GM23338 (cell line): Measurements from ENCODE around the gene TMEM9.

ENCODE experiments used
- CTCF ChIP-seq, 2 experiments: fragments of 200-600 bp in 1 of 2; sonication (generic) in 1 of 2; conservative IDR thresholded peaks; 2 replicates each; pipeline versions ENCODE4 v1.5.1 to v1.6.1; 2016 to 2017; ENCODE audit warnings: antibody characterized with exemption in 2 of 2, low read depth in 2 of 2, mild to moderate bottlenecking in 2 of 2, moderate library complexity in 1 of 2
- NANOG ChIP-seq: IDR thresholded peaks from 2 replicates; pipeline ENCODE4 v1.6.1; 2016; ENCODE audit warnings: antibody characterized with exemption, borderline replicate concordance

- TF ChIP-seq CTCF (conservative IDR thresholded peaks at IDR 0.05; ENCODE audit: low read depth in 2 of 2) (no peak), NANOG (no peak)
Measured at GRCh38 chr1:201156346-201156745, 2.1 kb upstream of the TMEM9 start.
